Sigmoid colon (tissue), 7 donors: ENCODE data around the gene SPTLC2. TPM values are rescaled to one million over a fixed set of nuclear protein-coding genes. Genes with fewer than 3 reads are reported as not detected.

Source experiments
- DNase-seq: peaks from one replicate; pipeline ENCODE4 v3.0.0-alpha.2; 2019
- H3K27ac ChIP-seq, 4 donors: fragments of 200-600 bp; sonication (generic); one replicate each; pipeline ENCODE4 v1.5.1; 2016 to 2019; ENCODE audit warnings: mild to moderate bottlenecking in 1 of 4
- H3K27me3 ChIP-seq, 3 donors: fragments of 200-600 bp; sonication (generic); one replicate each; pipeline ENCODE4 v1.5.1; 2019; ENCODE audit warnings: mild to moderate bottlenecking in 1 of 3
- H3K36me3 ChIP-seq, 4 donors: fragments of 200-600 bp; sonication (generic); one replicate each; pipeline ENCODE4 v1.5.1; 2016 to 2019
- H3K4me1 ChIP-seq, 4 donors: fragments of 200-600 bp; sonication (generic); one replicate each; pipeline ENCODE4 v1.5.1; 2017 to 2019
- H3K4me3 ChIP-seq, 4 donors: fragments of 200-600 bp; sonication (generic); one replicate each; pipeline ENCODE4 v1.5.1; 2017 to 2019; ENCODE audit warnings: mild to moderate bottlenecking in 2 of 4, moderate library complexity in 1 of 4
- H3K9me3 ChIP-seq, 4 donors: fragments of 200-600 bp in 3 of 4; sonication (generic) in 3 of 4; one replicate each; pipeline versions ENCODE4 v1.5.1 to v1.6.1; 2013 to 2019
- EP300 ChIP-seq, 4 donors: sonication (generic); formaldehyde crosslinking; IDR thresholded peaks; one replicate each; pipeline ENCODE4 v1.6.1; 2017; ENCODE audit warnings: antibody characterized with exemption in 4 of 4
- POLR2A ChIP-seq, 2 donors: fragments of 450-650 bp; IDR thresholded peaks; one replicate each; pipeline ENCODE4 v1.6.1; 2016; ENCODE audit warnings: antibody characterized with exemption in 2 of 2, mild to moderate bottlenecking in 2 of 2, moderate library complexity in 2 of 2
- POLR2AphosphoS5 ChIP-seq, 4 donors: sonication (generic); formaldehyde crosslinking; IDR thresholded peaks; one replicate each; pipeline ENCODE4 v1.6.1; 2017; ENCODE audit warnings: antibody characterized with exemption in 4 of 4
- WGBS, 2 donors: extraction: QIAGEN DNeasy Blood & Tissue Kit; methylation state at CpG; one replicate each; pipeline ENCODE4 v1.1.7; 2013; 5-methylcytosine and 5-hydroxymethylcytosine counted together
- intact Hi-C: fragments of 100-400 bp; cut with DNase I; formaldehyde crosslinking; loops from one replicate; pipeline ENCODE4 v1.15.1; 2023
- polyA plus RNA-seq, 3 donors: library from polyadenylated mRNA; stranded (reverse); fragments of 200-250 nt; gene quantifications; one replicate each; pipeline ENCODE4 v1.2.3, GENCODE V29; 2013
- total RNA-seq, 4 donors: library from RNA; depleted of rRNA; stranded (reverse); fragments of >200 nt; gene quantifications; one replicate each; pipeline ENCODE4 v1.1.0, GENCODE V29; 2016
- TF ChIP-seq, protein P1 (sequence below), 4 experiments: fragments of 450-650 bp in 3 of 4; fragments of 200-600 bp in 1 of 4; IDR thresholded peaks; one replicate each; pipeline ENCODE4 v1.5.1; 2016 to 2019; ENCODE audit warnings: antibody characterized with exemption in 4 of 4, mild to moderate bottlenecking in 3 of 4, moderate library complexity in 2 of 4
- donor health status: healthy with polysubstance abuse.
- donor health status: Bipolar disorder and iron deficiency.
- donor health status: healthy.

Gene SPTLC2
- total and polyA plus RNA-seq, 7 donors = 2.8 to 27.6 (median 14.6) TPM

- no peak overlapping the region for H3K27ac ChIP-seq
These were observed 37.4 kb downstream of the SPTLC2 start for GRCh38 chr14:77579065-77579464.

DNA sequence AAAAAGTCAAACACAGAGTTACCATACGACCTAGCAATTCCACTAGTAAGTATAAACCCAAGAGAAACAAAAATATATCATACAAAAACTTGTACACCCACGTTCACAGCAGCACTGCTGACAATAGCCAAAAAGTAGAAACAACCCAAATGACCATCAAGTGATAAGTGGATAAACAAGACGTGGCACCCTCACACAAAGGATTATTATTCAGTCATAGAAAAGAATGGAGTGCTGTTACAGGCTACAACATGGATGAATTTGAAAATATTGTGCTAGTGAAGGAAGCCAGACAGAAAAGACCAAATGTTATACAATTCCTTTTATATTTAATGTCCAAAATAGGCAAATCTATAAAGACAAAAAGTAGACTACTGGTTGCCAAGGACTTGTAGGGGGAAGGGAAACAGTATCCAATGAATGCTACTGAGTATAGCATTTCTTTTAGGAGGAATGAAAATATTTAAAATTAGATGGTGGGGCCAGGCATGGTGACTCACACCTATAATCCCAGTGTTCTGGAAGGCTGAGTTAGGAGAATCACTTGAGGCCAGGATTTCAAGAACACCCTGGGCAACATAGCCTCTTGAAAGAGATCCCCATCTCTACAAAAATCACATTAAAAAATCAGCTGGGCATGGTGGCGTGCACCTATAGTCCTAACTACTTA, 41.9 kb downstream of the SPTLC2 start:
- no peak overlapping the region for H3K4me3 ChIP-seq
- DNase-seq = no peak
- TF ChIP-seq, protein P1, sequence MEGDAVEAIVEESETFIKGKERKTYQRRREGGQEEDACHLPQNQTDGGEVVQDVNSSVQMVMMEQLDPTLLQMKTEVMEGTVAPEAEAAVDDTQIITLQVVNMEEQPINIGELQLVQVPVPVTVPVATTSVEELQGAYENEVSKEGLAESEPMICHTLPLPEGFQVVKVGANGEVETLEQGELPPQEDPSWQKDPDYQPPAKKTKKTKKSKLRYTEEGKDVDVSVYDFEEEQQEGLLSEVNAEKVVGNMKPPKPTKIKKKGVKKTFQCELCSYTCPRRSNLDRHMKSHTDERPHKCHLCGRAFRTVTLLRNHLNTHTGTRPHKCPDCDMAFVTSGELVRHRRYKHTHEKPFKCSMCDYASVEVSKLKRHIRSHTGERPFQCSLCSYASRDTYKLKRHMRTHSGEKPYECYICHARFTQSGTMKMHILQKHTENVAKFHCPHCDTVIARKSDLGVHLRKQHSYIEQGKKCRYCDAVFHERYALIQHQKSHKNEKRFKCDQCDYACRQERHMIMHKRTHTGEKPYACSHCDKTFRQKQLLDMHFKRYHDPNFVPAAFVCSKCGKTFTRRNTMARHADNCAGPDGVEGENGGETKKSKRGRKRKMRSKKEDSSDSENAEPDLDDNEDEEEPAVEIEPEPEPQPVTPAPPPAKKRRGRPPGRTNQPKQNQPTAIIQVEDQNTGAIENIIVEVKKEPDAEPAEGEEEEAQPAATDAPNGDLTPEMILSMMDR (IDR thresholded peaks at IDR 0.05) = no peak
- TF ChIP-seq POLR2A (IDR thresholded peaks at IDR 0.05) (no peak), POLR2AphosphoS5 (IDR thresholded peaks at IDR 0.05) (no peak), EP300 (IDR thresholded peaks at IDR 0.05) (no peak)
- H3K4me1 ChIP-seq = peaks cover 0 to 7% (median 0%) of the 10 kb centered on the region in 4 donors
- H3K27me3 ChIP-seq = no peaks in the 10 kb centered on the region
- no peak overlapping the region for H3K27ac ChIP-seq
- peaks cover 0 to 16% (median 0%) of the 10 kb centered on the region in 4 donors for H3K36me3 ChIP-seq
- no peaks in the 10 kb centered on the region for H3K9me3 ChIP-seq
- intact Hi-C loops = no loop called here
- WGBS, 2 donors = 67 to 79% methylated on average over 4 of the region's 4 CpGs

More at GRCh38 chr14:77579065-77579464, 37.4 kb downstream of the SPTLC2 start:
- intact Hi-C loops = no loop called here
- H3K4me3 ChIP-seq = no peak overlapping the region
- peaks cover 0 to 16% (median 0%) of the 10 kb centered on the region in 4 donors for H3K36me3 ChIP-seq
- peaks cover 0 to 25% (median 7%) of the 10 kb centered on the region in 4 donors for H3K4me1 ChIP-seq
- TF ChIP-seq EP300 (IDR thresholded peaks at IDR 0.05) (no peak), POLR2AphosphoS5 (IDR thresholded peaks at IDR 0.05) (no peak), POLR2A (IDR thresholded peaks at IDR 0.05) (no peak)
- TF ChIP-seq, protein P1 (IDR thresholded peaks at IDR 0.05) = no peak
- H3K27me3 ChIP-seq = no peaks in the 10 kb centered on the region
- H3K9me3 ChIP-seq = no peaks in the 10 kb centered on the region
- DNase-seq = no peak
- 68 to 86% methylated on average over 2 of the region's 2 CpGs for whole genome bisulfite sequencing, 2 donors

- no peak for DNase-seq
- WGBS, 2 donors = 98 to 99% methylated on average over 3 of the region's 3 CpGs
- no peaks in the 10 kb centered on the region for H3K9me3 ChIP-seq
- no peak overlapping the region for H3K27ac ChIP-seq
- H3K27me3 ChIP-seq = no peaks in the 10 kb centered on the region
- no peak overlapping the region for H3K4me3 ChIP-seq
- peaks cover 0 to 7% (median 0%) of the 10 kb centered on the region in 4 donors for H3K4me1 ChIP-seq
- intact Hi-C loops = no loop called here
- TF ChIP-seq POLR2A (IDR thresholded peaks at IDR 0.05) (no peak), EP300 (IDR thresholded peaks at IDR 0.05) (no peak), POLR2AphosphoS5 (IDR thresholded peaks at IDR 0.05) (no peak)
- TF ChIP-seq, protein P1 (IDR thresholded peaks at IDR 0.05) = no peak
- H3K36me3 ChIP-seq = peaks cover 0 to 21% (median 0%) of the 10 kb centered on the region in 4 donors
These were observed 42.5 kb downstream of the SPTLC2 start for GRCh38 chr14:77573964-77574363.

- no peak for DNase-seq
- Histone ChIP-seq H3K4me1 (peaks cover 0 to 7% (median 0%) of the 10 kb centered on the region in 4 donors), H3K9me3 (no peaks in the 10 kb centered on the region), H3K4me3 (no peak overlapping the region), H3K27ac (no peak overlapping the region), H3K36me3 (peaks cover 0 to 20% (median 3%) of the 10 kb centered on the region in 4 donors), H3K27me3 (no peaks in the 10 kb centered on the region)
- WGBS, 2 donors = 74 to 79% methylated on average over 6 of the region's 6 CpGs
- TF ChIP-seq EP300 (IDR thresholded peaks at IDR 0.05) (no peak), POLR2AphosphoS5 (IDR thresholded peaks at IDR 0.05) (no peak), POLR2A (IDR thresholded peaks at IDR 0.05) (no peak)
- TF ChIP-seq, protein P1 (IDR thresholded peaks at IDR 0.05) = no peak
- intact Hi-C loops = no loop called here
These were observed 45.6 kb downstream of the SPTLC2 start for GRCh38 chr14:77570706-77571268.
